ENCODE results near the gene HACD2.

HACD2 gene

DNA sequence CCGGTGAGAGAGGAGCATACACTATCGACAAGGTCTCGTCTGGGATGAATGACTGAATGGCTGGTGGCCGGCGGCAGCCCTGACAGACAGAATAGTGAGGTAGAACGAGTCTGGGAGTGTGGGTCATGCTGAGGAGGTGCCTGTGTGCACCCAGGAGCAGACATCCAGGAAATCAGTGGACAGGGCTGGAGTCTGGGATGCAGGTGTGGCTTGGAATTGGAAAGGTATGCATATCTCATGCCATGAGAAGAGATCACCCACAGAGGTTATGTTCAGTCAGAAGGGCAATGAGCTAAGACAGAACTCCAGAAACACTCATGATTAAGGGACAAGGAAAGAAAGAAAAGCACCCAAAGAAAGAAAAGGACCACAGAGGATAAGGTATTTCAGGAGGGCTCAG lies 20.8 kb downstream of the HACD2 start:
- DNase-seq: no peak

DNA sequence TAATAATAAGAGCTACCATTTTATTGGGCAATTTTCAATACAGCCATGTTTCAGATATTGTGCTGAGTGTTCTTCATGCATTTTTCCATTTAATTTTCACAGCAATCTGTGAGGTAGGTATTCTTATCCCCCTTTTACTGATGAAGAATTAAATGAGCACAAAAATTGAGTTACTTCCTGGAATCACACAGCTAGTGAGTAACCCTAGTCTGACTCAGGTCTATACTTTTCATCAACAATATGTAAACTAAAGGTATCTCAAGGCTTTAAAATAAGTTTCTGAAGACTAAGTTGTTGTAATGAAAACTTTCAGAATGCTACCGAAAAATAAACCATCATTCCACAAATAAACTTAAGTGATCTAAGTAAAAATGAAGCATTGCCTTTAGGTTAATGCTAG lies 22.3 kb downstream of the HACD2 start:
- DNase-seq: no peak

DNA sequence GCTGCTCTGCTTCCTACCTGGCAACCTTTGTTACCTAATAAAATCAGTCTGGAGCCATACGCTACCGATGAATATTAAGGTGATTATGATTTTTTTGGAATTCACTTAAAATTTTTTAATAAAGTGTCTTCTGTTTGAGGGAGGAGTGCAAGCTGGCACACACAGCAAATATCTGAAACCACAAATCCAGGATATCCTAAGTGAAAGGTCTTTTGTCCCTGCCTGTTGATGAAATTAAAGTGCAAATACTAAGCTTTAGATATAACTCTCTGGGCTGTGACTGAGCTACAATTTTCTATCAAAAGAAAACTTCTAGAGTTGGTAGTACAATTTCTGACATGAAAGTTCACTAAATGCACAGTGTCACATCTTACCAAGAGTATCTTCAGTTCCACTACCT lies 23.7 kb downstream of the HACD2 start:
- DNase-seq: no peak

DNA sequence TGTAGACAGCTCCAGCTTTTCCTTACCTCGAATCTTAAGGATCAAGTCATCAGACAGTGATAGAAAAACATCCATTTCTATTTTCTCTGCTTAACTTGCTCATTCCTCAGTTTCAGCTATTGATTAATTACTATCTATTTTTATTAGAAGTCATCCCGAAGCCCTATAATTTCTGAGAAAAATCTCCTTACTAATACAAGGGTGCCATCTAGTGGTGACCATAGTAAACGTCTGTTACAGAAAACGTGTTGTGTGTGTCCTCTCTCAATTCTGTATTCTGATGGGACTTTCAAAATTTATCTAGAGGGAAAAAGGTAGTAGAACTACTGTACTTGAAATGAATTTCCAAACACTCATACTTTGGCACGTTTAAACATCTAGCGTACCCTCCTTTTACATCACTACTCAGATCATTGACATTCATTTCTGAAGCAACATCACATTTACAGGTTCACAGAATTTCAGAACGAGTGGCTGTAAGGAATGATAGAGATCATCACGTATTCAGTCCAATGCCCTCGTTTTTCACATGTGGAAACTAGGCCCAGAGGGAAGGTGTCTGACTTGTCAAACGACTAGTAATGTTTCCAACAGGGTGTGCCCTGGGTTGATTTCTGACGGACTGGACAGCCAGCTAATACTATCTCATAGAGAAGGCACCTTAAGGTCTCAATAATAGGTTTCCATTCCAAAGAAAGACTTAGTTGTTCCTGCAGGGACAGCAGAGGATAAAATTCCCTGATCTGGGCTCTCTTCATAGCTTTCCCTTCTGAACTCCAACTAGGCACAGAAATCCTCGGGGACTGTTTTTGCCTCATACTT lies 25.6 kb downstream of the HACD2 start:
- peak; percentile 66 for DNase-seq

DNA sequence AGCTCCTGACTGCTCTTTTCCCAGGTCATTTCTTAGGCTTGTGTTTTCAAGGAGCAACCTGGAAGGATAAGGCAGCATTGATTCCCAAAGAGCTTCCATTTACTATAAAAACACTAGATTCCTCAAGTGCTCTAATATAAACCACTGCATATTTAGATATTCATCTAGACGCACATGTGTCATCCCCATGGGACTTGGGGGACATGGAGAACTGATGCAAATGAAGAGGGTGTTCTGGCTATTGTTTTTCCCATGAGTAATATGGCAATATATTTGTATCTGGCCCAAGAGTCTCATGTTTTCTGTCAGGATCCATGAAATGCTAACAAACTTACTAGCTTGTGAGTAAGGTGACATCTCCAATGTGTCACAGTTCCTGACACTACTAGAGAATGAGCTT lies 31.3 kb downstream of the HACD2 start:
- no peak for DNase-seq

DNA sequence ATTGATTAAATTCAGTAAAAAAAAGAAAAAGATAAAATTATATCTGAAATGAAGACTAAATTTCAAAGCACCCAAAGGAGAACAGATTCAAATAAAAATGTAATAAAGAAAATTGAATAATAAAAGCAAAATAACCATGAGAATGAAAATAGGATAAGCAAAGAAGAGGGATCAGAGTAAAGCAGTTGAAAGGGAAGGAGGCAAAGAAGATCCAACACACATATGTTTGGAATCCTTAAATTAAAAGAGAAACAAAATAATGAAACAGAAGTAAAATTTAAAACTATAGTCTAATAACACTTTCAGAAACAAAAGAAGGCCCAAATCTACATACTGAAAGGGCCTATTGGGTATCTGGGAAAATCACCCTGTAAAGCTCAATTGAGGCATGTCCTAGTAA lies 32.1 kb downstream of the HACD2 start:
- no peak for DNase-seq

DNA sequence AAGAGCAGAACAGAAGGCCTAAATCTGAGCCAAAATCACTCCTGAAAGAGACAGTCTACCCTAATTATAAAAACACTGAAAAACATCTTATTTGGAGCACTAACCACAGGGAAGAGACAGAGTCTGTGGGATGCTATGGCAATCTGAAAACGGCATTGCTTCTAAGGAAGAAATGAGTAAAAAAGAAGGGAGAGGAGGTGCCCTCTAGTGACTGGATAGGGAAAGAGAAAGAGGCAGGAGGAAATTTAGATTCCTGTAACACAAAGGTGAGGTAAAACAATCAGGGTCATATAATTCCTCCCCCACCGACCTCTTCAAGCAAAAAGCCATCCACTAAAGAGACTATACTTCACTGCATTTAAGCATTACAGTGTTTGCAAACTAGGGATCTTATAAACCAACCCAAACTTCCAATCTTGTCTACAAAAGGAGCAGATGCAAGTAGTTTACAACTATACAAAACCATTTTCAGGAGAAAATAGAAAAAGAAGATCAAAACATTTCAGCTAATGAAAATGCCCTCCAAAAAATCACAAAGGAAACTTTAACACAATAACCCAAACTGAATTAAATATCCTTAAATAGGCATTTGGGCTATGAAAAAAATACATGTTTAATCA lies 32.6 kb downstream of the HACD2 start:
- peak; percentile 17 for DNase-seq

DNA sequence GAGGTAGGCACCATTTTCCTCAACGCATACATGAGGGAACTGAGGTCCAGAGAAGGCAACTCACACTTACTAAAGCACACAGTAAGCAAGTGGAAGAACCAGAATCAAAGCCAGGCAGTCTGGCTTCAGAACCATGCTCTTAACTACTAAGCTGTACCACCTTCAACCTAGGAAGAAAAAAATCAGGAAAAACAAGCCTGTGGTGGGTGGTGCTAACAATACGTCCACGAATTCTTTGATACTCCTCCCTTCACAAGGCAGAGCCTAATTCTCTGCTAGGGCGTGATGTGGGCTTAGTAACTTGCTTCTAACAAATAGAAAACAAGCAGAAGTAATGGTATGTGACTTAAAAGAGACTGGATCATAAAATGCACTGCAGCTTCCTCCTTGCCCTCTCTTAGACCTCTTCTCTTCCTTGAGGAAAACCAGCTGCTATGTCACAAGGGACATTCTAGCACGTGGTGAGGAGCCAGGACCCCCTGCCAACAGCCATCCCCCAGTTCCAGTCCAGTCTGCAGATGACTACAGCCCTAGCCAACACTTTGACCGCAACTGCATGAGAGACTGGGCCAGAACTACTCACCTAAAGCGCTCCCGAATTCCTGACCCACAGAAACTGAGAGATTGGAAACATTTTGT lies 36.9 kb downstream of the HACD2 start:
- no peak for DNase-seq

DNA sequence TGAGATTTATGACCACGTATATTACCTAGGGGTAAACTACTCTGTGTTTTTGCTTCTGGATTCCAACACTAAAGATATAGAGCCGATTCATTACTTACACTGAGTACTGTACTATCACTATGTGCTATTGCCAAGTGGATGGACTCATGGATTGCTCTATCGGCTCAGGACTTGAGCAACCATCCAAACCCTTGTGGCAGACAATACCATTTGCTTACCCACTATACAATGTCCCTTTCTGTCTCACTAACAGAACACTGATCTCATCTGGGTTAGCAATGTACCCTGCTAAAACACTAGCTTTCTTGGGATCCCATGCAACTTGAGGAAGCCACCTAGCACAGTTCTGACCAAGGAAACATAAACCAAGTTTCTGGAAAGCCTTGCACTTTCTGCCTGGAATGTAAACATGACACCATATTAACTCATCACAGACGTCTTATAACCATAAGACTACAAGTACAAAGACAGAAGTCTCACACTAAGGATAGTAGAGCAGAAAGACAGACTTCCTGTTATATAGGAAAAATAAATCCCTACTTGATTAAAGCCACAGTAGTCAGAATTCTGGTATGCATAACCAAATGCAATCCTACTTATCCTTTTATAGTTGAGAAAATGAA lies 38.6 kb downstream of the HACD2 start:
- no peak for DNase-seq

DNA sequence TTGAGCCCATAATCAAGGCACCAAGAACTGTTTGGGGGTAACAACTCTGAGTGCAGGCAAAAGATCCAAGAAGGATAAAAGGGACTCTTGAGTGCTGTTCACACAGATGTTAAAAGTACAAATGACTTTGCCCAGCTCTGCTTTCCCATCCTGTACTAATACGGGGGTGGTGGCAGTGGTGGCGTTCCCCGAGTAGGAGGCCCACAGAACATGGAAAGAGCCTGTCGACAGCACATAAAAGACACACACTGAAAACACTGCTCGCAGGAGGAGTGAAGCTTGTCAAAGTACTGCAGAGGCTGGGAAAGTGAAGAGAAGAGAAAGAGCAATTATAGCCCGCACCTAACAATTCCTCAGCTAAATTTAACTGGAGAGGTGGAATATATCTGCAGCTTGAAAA lies 40.9 kb downstream of the HACD2 start:
- DNase-seq: no peak

DNA sequence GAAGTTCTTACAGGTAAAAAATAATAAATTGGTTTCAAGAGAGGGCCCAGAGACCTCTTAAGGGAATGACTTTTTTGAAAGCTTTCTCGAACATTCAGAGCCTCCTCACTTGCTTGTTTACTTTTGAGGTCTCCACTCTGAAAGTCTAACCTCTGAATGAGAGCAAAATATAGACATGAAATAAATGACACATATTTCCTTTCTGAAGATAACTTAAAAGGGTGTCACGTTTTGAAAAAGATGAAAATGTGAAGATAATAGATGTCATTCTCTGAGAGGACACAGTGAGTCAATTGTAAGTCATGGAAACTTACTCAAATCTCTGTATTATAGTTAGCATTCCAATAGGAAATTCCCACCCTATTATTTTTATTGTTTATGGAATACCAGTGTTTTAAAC lies 44.6 kb downstream of the HACD2 start:
- no peak for DNase-seq

DNA sequence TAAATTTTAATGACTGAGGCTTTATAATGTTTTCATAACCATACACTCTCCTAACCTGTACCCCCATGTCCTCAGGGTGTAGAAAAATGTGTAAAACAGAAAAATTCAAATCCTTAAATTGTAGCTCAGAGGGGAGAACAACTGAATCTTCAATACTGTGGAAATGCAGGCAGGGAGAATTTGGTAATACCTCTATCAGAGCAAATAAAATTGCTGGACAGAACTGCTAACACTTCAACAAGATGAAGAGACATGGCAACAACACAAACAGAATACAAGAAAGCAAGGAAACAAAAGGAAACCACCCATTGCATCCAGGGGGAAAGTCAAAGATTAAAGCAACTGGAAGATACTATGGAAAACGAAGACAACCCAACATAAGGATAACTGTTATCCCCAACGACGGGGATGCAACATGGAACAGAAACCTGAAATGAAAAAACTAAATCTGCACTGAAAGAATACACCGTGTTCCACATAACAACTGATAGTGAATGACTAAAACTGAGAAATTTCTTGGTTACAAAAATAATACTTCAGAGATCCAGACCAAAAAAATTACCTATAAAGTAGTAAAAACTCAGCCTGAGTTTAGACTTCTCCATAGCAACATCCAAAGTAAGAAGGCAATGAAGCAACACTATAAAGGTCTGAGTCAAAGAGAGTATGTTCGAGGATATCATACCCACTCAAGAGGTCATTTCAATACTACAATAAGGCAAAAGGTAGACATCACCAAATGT lies 48.5 kb downstream of the HACD2 start:
- DNase-seq: no peak

DNA sequence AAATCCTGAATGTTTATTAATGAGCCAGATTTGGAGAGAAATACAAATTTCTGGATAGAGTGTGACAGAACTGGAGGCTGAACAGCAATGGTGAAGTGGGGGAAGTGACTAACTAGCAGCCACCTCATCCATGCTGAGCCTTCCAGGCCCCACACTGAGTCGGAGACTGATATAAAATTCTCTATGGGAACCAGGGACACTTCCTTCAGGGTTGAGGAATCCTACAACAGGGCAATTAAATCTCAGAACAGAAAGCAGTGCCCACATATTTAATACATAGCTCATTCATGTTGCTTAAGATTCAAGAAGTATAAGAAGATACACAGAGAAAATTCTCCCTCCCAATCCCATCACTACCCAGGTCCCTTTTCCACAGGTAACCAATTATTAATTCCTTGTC lies 49.3 kb downstream of the HACD2 start:
- DNase-seq: no peak

DNA sequence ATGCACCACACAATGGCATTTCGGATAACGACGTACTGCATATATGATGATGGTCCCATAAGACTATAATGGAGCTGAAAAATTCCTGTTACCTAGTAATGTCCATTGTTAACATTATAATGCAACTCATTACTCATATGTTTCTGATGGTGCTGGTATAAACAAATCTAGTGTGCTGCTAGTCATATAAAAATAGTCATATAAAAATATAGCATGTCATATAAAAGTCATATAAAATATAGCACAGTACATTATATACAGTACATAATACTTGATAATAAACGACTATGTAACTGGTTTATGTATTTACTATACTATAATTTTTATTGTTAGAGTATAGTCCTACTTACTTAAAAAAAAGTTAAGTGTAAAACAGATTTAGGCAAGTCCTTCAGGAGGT lies 50.6 kb downstream of the HACD2 start:
- no peak for DNase-seq

DNA sequence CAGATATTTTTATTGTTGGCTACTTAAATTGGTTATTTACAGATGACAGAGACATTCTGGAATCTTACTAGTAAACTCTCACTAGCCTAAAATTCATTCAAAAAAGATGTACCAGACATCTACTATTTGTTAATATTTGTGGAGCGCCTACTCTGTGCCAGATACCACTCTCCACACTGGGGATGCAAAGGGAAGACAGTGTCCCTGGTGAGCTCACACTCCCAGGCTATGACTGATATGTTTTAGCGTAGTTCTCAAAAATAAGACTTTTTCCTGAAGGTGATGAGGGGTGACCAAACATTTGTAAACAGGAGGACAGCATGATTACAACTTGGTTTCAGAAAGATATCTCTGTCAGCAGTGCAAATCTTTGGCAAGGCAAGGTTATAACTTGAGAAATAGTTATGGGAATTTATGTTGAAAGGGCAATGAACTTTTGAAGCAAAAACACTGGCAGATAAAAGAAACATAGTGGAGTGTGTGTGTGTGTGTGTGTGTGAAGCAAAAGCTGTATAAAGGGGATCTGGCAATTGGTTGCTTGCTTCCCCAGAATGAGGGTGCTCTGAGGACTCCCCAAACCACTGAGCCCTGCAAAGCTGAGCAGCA lies 51.2 kb downstream of the HACD2 start:
- DNase-seq: no peak

DNA sequence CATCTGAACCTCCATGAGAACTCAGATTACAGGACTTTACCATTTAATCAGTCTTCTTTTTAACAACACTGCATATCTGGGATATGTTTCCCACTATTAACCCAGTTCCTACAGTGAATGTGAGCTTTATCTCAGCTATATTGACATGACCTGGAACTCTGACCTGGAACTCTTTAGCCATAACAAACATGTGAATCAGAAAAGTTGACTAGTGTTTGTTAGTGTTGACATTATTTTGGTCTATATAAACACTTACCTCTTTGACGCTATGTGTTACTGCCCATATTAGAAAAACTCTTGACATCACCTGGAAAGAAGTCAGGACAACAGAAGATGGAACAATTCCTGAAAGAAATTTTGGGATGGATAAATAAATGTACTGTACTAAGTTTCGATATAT lies 56.7 kb downstream of the HACD2 start:
- no peak for DNase-seq

DNA sequence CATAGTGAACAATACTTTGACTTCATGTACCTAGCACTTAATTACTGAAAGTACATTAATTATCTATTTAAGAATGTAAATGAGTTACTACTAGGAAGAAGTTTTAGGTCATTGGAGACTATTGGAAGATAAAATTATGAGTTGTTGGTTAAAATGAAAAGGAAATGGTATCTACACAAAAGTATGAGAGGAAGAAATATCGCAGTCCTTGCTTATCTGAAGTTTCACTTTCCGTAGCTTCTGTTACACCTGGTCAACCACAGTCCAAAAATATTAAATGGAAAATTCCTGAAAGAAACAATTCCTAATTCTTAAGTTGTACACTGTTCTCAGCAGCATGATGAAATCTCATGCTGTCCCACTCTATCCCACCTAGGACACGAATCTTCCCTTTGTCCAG lies 57.8 kb downstream of the HACD2 start:
- no peak for DNase-seq

DNA sequence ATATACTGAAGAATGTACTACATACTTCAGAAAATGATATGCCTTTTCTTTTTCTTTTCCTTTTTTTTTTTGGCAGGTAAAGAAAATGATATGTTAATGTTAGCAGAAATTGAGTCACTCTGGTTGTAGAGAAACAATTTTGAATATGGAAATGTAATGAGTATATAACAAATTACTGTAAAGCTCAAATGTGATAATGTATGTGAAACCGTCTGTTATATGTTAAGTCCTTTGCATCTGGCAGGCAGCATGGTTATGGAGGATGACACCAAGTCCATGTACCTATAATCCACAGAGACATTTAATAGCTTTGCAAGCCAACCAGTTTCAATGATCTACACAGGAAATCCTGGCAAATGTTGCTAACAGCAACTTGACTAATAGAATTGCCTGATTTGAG lies 58.4 kb downstream of the HACD2 start:
- no peak for DNase-seq

DNA sequence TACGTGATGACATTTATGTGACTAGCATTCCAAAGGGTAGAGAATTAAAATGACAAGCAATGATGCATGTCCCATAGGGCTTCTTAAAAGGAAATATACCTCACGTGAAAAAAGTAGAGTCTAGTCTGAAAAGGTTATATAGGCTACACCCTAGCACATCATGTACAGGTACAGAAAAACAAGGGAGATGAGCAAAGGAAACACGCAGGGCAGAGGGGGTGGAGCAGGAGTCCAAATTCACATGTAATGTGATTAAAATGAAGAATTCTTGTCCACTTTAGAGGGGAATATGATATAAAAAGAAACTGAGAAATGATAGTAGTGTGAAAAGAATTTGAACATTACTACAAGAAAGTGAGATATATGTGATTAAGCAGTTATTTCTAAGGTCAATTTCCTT lies 59.4 kb downstream of the HACD2 start:
- DNase-seq: no peak

DNA sequence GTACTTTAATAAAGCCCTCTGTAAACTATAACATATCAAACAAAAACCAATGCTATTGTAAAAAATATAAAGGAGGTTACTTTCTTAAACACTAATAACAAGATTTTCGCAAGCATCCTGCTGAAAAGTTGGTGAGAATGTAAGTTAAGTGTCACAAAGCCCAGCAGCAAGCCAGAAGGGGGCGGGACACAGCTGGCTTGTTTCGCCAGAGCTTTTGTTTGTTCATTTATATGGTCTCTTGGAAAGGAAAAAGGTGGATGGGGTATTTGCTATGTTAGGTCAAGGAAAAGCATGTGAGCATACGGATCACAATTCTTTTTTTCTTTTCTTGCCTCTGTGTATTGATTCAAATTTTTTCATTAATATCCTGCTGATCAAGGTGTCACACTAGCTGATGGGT lies 59.9 kb downstream of the HACD2 start:
- DNase-seq: no peak

DNA sequence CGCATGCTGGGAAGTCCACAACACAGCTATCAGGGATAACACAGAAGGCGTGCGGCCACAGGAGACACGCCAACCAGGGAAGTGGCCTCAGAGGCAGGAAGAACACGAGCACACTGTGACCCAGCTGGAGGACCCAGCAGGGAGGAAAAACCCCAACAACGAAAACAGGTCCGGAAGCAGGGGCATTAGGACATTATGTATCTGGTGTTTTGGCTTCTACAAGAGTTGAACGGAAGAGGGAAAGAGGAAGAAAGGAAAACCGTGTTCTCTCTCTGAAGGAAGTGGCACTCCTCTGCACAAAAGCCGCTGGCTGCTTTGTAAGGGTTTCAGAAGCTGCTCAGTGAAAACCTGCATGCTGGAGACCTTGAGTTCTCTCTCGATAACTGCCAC lies 61.8 kb downstream of the HACD2 start:
- DNase-seq: peak; percentile 6

DNA sequence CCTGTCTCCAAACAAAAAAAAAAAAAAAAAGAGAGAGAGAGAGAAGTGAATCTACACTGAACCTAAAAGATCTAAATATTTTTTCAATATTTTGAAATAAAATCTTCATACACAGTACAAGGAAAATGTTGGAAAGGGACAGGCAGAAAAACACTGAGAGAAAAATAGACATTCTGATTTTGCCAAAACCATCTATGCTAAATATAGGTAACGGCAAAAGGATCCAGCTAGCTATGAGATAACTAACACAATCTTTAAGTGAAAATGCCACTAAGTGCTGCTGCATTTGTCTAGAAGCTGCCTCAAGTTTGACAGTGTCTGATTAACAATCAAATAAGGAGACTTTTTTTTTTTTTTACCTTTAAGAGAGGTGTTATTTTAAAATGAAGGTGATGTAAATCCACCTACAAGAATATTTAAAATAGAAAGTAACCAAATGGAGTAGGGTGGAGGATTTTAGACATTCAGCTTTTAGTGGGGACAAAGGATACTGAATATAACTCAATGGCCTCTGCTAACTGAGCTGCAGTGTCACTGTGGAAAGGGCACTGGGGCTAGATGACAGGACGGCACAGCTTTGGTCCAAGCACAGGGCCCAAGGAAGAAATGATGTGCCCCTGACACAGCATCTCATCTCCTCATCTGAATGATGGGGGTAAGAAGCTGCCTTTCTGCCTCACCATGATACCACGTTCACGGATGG lies 62.4 kb downstream of the HACD2 start:
- no peak for DNase-seq
